Body of pancreas (tissue), 4 donors: ENCODE data around the gene ZNF747.

Experiments used
- CTCF ChIP-seq, 7 experiments: fragments of 450-650 bp in 4 of 7; fragments of 200-600 bp in 3 of 7; sonication (generic) in 3 of 7; IDR thresholded peaks; one replicate each; pipeline ENCODE4 v1.5.1; 2016 to 2019; ENCODE audit warnings: antibody characterized with exemption in 7 of 7
- POLR2A ChIP-seq, 3 donors: fragments of 450-650 bp; IDR thresholded peaks; one replicate each; pipeline ENCODE4 v1.6.1; 2016; ENCODE audit warnings: antibody characterized with exemption in 3 of 3, mild to moderate bottlenecking in 2 of 3

GRCh38 chr16:30509081-30509765 is 25.4 kb downstream of the ZNF747 start:
- TF ChIP-seq CTCF (IDR thresholded peaks at IDR 0.05) (no peak), POLR2A (IDR thresholded peaks at IDR 0.05) (no peak)
